ENCODE results near the gene CHAT. TPM values are rescaled to one million over a fixed set of nuclear protein-coding genes. Genes with fewer than 3 reads are reported as not detected.

Gene CHAT
- total and polyA plus RNA-seq, 2 donors (not counting 3 experiments of a cell fraction or from before 2014, with no cell fraction given), result not detected

GRCh38 chr10:49689882-49690510, 76.2 kb downstream of the CHAT start:
- DNase-seq (ENCODE audit: low read depth, low spot score), result no peak
- TF ChIP-seq GATA2 (IDR thresholded peaks at IDR 0.05; ENCODE audit: insufficient read depth, insufficient read length, low read depth, low read length), result no peak
- no peak for TF ChIP-seq CTCF (IDR thresholded peaks at IDR 0.05; ENCODE audit: extremely low read depth in 1 of 2, insufficient read depth in 1 of 2, low read depth in 1 of 2, low read length in 2 of 2)
- TF ChIP-seq EZH2 (IDR thresholded peaks at IDR 0.05; ENCODE audit: borderline replicate concordance, low read depth, low read length, severe bottlenecking), result no peak
- no peak for TF ChIP-seq MAX (IDR thresholded peaks at IDR 0.05; ENCODE audit: insufficient read depth, insufficient read length)
- TF ChIP-seq JUN (IDR thresholded peaks at IDR 0.05; ENCODE audit: borderline replicate concordance, insufficient read depth, insufficient read length, low read depth), result no peak
- no peak for TF ChIP-seq POLR2AphosphoS5 (IDR thresholded peaks at IDR 0.05; ENCODE audit: insufficient read depth, low read depth, low read length)
- TF ChIP-seq POLR2A (IDR thresholded peaks at IDR 0.05; ENCODE audit: low read depth, low read length), result no peak
- TF ChIP-seq MYC (IDR thresholded peaks at IDR 0.05; ENCODE audit: low read depth, low read length), result no peak
- H3K4me2 ChIP-seq (ENCODE audit: insufficient read depth, low read length), result no peak overlapping the region
- H3K27ac ChIP-seq (ENCODE audit: insufficient read depth, low read depth, low read length), result no peak overlapping the region
- H3K4me3 ChIP-seq (replicated peaks in 1 of 3; ENCODE audit: insufficient read depth in 1 of 3, low read depth in 1 of 3, low read length in 3 of 3), result no peak overlapping the region
- H2AFZ ChIP-seq (ENCODE audit: low read depth, low read length), result no peak overlapping the region
- dilution Hi-C loops (cut with MboI; ENCODE audit: extremely low pct_ligation_motif_present, low sequenced_read_pairs), result no loop called here
- no peaks in the 10 kb centered on the region for H3K9me3 ChIP-seq (replicated peaks; ENCODE audit: control insufficient read depth, insufficient read depth, low read length)
- no peaks in the 10 kb centered on the region for H3K79me2 ChIP-seq (ENCODE audit: control insufficient read depth, insufficient read depth, low read length)
- BruUV-seq (replicated peaks), result no TSS peak
- H3K9me1 ChIP-seq (replicated peaks; ENCODE audit: control insufficient read depth, extremely low read depth, insufficient read depth, low read length), result no peaks in the 10 kb centered on the region
- intact Hi-C loops (cut with micrococcal nuclease), result no loop called here
- no peaks in the 10 kb centered on the region for H3K4me1 ChIP-seq (ENCODE audit: control insufficient read depth, extremely low read depth, insufficient read depth, low read length)
- no peaks in the 10 kb centered on the region for H4K20me1 ChIP-seq (replicated peaks; ENCODE audit: control insufficient read depth, extremely low read depth, insufficient read depth, low read length)
- H3K27me3 ChIP-seq (ENCODE audit: control insufficient read depth in 2 of 2, insufficient read depth in 2 of 2, low read length in 2 of 2), result peaks cover 34 to 61% of the 10 kb centered on the region in 2 experiments
- no peak overlapping the region for H3K9ac ChIP-seq (replicated peaks; ENCODE audit: extremely low read depth, insufficient read depth, low read length)
- ChIA-PET CTCF (no interaction called here), POLR2A (no interaction called here)
- no peaks in the 10 kb centered on the region for H3K36me3 ChIP-seq (ENCODE audit: control insufficient read depth in 2 of 2, extremely low read depth in 1 of 2, insufficient read depth in 2 of 2, low read length in 2 of 2)
- FAIRE-seq, result no peak
